ENCODE measurements around the gene CDC37.

- no peak for TF ChIP-seq CTCF (IDR thresholded peaks at IDR 0.05; ENCODE audit: low read depth, low read length)
- TF ChIP-seq POLR2A (IDR thresholded peaks at IDR 0.05; ENCODE audit: extremely low read depth, insufficient read length) = no peak
Observed at GRCh38 chr19:10402441-10403038, 802 bp downstream of the CDC37 start.

Measured in NB4 (cell line).